PFSK-1 (cell line): ENCODE measurements around the gene CADM2.

ENCODE experiments used
- POLR2AphosphoS5 ChIP-seq: IDR thresholded peaks from 2 replicates; pipeline ENCODE4 v1.6.1; 2012; ENCODE audit warnings: low read depth, mild to moderate bottlenecking, control low read depth, low read length, moderate library complexity
- TAF1 ChIP-seq: IDR thresholded peaks from 2 replicates; pipeline ENCODE4 v1.6.1; 2012; ENCODE audit warnings: low read length, control low read depth, borderline replicate concordance; ENCODE audit not compliant: insufficient read depth
- TF ChIP-seq, protein P1 (sequence below), 2 experiments: IDR thresholded peaks; 2 replicates each; pipeline versions ENCODE4 v1.6.1 to v1.8.0; 2011 to 2012; ENCODE audit warnings: low read depth in 2 of 2, low read length in 2 of 2, control low read depth in 1 of 2, inconsistent platforms in 1 of 2, mild to moderate bottlenecking in 1 of 2, moderate library complexity in 1 of 2; ENCODE audit not compliant: insufficient read depth in 1 of 2

DNA sequence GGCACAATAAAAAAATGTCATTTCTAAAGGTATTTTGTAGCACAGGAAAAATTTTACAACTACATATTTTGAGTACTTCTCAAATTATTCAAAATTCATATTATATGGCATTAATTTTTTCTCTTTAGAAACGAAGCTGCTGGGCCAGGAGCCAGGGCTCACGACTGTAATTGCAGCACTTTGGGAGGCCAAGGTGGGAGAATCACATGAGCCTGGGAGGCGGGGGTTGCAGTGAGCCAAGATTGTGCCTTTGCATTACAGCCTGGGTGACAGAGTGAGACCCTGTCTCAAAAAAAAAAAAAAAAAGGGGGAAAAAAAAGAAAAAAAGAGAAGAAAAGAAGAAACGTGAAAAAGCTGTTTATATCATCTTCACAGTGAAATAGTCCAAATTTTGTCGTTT is 62.0 kb downstream of the CADM2 start:
- TF ChIP-seq POLR2AphosphoS5, result no peak
- TF ChIP-seq, protein P1, sequence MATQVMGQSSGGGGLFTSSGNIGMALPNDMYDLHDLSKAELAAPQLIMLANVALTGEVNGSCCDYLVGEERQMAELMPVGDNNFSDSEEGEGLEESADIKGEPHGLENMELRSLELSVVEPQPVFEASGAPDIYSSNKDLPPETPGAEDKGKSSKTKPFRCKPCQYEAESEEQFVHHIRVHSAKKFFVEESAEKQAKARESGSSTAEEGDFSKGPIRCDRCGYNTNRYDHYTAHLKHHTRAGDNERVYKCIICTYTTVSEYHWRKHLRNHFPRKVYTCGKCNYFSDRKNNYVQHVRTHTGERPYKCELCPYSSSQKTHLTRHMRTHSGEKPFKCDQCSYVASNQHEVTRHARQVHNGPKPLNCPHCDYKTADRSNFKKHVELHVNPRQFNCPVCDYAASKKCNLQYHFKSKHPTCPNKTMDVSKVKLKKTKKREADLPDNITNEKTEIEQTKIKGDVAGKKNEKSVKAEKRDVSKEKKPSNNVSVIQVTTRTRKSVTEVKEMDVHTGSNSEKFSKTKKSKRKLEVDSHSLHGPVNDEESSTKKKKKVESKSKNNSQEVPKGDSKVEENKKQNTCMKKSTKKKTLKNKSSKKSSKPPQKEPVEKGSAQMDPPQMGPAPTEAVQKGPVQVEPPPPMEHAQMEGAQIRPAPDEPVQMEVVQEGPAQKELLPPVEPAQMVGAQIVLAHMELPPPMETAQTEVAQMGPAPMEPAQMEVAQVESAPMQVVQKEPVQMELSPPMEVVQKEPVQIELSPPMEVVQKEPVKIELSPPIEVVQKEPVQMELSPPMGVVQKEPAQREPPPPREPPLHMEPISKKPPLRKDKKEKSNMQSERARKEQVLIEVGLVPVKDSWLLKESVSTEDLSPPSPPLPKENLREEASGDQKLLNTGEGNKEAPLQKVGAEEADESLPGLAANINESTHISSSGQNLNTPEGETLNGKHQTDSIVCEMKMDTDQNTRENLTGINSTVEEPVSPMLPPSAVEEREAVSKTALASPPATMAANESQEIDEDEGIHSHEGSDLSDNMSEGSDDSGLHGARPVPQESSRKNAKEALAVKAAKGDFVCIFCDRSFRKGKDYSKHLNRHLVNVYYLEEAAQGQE (IDR thresholded peaks at IDR 0.05; ENCODE audit: insufficient read depth in 1 of 2, low read depth in 2 of 2, low read length in 2 of 2), result no peak
- no peak for TF ChIP-seq TAF1
